ENCODE measurements around the gene PASK. TPM values are rescaled to one million over a fixed set of nuclear protein-coding genes. Genes with fewer than 3 reads are reported as not detected.

Gene PASK
- total and polyA plus RNA-seq, 10 donors: 8.0 to 35.6 (median 17.6) TPM

DNA sequence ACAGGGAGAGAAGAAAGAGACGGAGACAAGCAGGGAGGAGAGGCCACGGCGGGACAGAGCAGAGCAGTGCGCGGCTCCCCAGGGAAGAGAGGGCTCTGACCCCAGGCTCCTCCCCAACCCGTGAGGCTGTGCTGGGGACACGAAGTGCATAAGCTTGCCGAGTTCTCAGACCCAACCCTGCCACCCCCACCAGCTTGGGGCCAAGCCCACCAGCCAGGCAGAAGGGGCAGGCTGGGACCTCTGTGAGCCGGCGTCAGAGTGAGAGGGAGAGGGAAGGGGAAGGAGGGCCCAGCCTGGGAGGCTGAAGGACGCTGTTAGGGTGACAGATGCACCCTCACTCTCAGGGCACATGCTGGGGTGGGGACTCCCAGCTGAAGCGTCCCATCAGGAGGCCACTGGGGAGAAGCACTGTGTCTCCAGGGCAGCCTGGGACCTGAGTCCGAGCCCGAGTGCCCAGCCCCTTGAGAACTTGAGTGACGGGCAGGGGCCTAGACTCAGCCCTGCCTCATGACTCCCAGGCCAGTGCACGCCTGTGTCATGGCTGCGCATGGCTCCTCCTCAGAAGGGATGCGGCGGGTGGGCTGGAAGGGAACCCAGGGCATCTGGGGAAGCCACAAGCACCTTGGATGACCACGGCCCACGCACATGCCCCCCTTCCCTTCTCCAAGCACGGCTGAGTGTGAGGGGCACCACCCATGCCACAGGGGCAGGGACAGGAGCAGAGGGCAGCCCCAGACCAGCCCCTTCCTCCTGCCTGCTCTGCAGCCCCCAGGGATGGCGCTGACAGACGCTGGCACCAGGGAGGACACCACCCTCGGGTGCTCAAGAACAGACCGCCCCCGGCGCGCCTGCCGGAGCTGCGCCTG lies 78.2 kb downstream of the PASK start:
- intact Hi-C loops (cut with DNase I; ENCODE audit: low total_unique reads): no loop called here
- no peaks in the 10 kb centered on the region for H3K27me3 ChIP-seq (replicated peaks in 1 of 7)
- no peak for DNase-seq
- H3K9me3 ChIP-seq: no peaks in the 10 kb centered on the region
- peak in 1 of 3 donors; percentile 17 for TF ChIP-seq POLR2AphosphoS5 (IDR thresholded peaks at IDR 0.05)
- TF ChIP-seq CTCF (IDR thresholded peaks at IDR 0.05 in 8 of 11, conservative IDR thresholded peaks at IDR 0.05 in 3 of 11): no peak
- no peak overlapping the region for H3K27ac ChIP-seq
- H3K36me3 ChIP-seq: peaks cover 0 to 100% (median 55%) of the 10 kb centered on the region in 6 donors
- 83 to 93% (median 87%) methylated on average over 14 to 29 of the region's 31 CpGs for WGBS, 5 donors
- no peaks in the 10 kb centered on the region for H3K4me1 ChIP-seq
- no peak overlapping the region for H3K4me3 ChIP-seq

- Histone ChIP-seq H3K27ac (no peak overlapping the region), H3K27me3 (replicated peaks in 1 of 7) (no peaks in the 10 kb centered on the region), H3K4me1 (no peaks in the 10 kb centered on the region), H3K4me3 (no peak overlapping the region), H3K36me3 (peaks cover 0 to 99% (median 53%) of the 10 kb centered on the region in 6 donors), H3K9me3 (no peaks in the 10 kb centered on the region)
- TF ChIP-seq POLR2A (IDR thresholded peaks at IDR 0.05) (no peak), POLR2AphosphoS5 (IDR thresholded peaks at IDR 0.05) (no peak), CTCF (IDR thresholded peaks at IDR 0.05 in 8 of 11, conservative IDR thresholded peaks at IDR 0.05 in 3 of 11) (no peak)
- 93 to 96% (median 96%) methylated on average over 5 to 13 of the region's 13 CpGs for WGBS, 5 donors
- DNase-seq: no peak
- intact Hi-C loops (cut with DNase I; ENCODE audit: low total_unique reads): no loop called here
These were observed 78.9 kb downstream of the PASK start for GRCh38 chr2:241070361-241070760.

- H3K27me3 ChIP-seq (replicated peaks in 1 of 7): no peaks in the 10 kb centered on the region
- DNase-seq: peak; percentile 77
- no peak overlapping the region for H3K27ac ChIP-seq
- no peaks in the 10 kb centered on the region for H3K4me1 ChIP-seq
- no peaks in the 10 kb centered on the region for H3K9me3 ChIP-seq
- no peak overlapping the region for H3K4me3 ChIP-seq
- intact Hi-C loops (cut with DNase I; ENCODE audit: low total_unique reads): loop anchor here (10.0 kb wide), 1 partner anchor 215 kb away; no protein-coding TSS in a partner anchor
- TF ChIP-seq CTCF (IDR thresholded peaks at IDR 0.05 in 8 of 11, conservative IDR thresholded peaks at IDR 0.05 in 3 of 11) (no peak), POLR2AphosphoS5 (IDR thresholded peaks at IDR 0.05) (no peak), POLR2A (IDR thresholded peaks at IDR 0.05) (no peak)
- 80 to 89% (median 84%) methylated on average over 19 to 26 of the region's 26 CpGs for WGBS, 5 donors
- H3K36me3 ChIP-seq: peaks cover 0 to 99% (median 50%) of the 10 kb centered on the region in 6 donors
These were observed 79.4 kb downstream of the PASK start for GRCh38 chr2:241069821-241070281.

Measured in spleen (tissue), 11 donors.